OCI-LY7 (cell line): ENCODE measurements around the gene IL17D. TPM values are rescaled to one million over a fixed set of nuclear protein-coding genes. Genes with fewer than 3 reads are reported as not detected.

ENCODE experiments used
- BruUV-seq: library from RNA; stranded (reverse); fragments of 400-500 nt; replicated peaks from 2 replicates; lab custom pipeline; 2021; lab: Mats Ljungman, UMichigan
- CTCF ChIA-PET: fragments of 300-600 bp; sonication (Branson Sonifier 250); formaldehyde crosslinking; loops from one replicate; lab custom pipeline; 2022; ENCODE audit warnings: antibody characterized with exemption; ENCODE audit not compliant: unreplicated experiment; lab: Charles Lee
- POLR2A ChIA-PET: fragments of 300-600 bp; sonication (Branson Sonifier 250); formaldehyde crosslinking; loops from one replicate; lab custom pipeline; 2022; ENCODE audit warnings: antibody characterized with exemption; lab: Charles Lee
- DNase-seq: peaks from one replicate; pipeline ENCODE4 v3.0.0-alpha.2; 2015; ENCODE audit warnings: low spot score
- H2AFZ ChIP-seq: fragments of 200-600 bp; sonication (generic), shearing (Covaris generic); 2 replicates; pipeline ENCODE4 v1.6.1; 2014; ENCODE audit warnings: mild to moderate bottlenecking, antibody characterized with exemption, low read length, moderate library complexity
- H3K27ac ChIP-seq: fragments of 200-600 bp; sonication (generic); 2 replicates; pipeline ENCODE4 v1.5.1; 2014; ENCODE audit warnings: mixed run types, low read depth, mild to moderate bottlenecking, moderate library complexity, low read length, inconsistent platforms; ENCODE audit not compliant: poor library complexity, severe bottlenecking
- H3K36me3 ChIP-seq: fragments of 200-600 bp; sonication (generic); 2 replicates; pipeline ENCODE4 v1.6.1; 2014; ENCODE audit warnings: mild to moderate bottlenecking, antibody characterized with exemption, low read length, moderate library complexity, mixed read lengths; ENCODE audit not compliant: insufficient read depth
- H3K4me1 ChIP-seq: fragments of 200-600 bp; sonication (generic); 2 replicates; pipeline ENCODE4 v1.5.1; 2014; ENCODE audit warnings: mild to moderate bottlenecking, low read length; ENCODE audit not compliant: insufficient read depth, poor library complexity, severe bottlenecking
- H3K4me2 ChIP-seq: fragments of 200-600 bp; sonication (generic); 2 replicates; pipeline ENCODE4 v1.6.1; 2014; ENCODE audit warnings: mild to moderate bottlenecking, low read length
- H3K4me3 ChIP-seq: fragments of 200-600 bp; sonication (generic); 2 replicates; pipeline ENCODE4 v1.5.1; 2014; ENCODE audit warnings: mild to moderate bottlenecking, low read depth, low read length; ENCODE audit not compliant: poor library complexity, severe bottlenecking
- H3K79me2 ChIP-seq: fragments of 200-600 bp; sonication (generic); 2 replicates; pipeline ENCODE4 v1.6.1; 2016; ENCODE audit warnings: low read depth, mild to moderate bottlenecking, low read length, moderate library complexity, mixed read lengths; ENCODE audit not compliant: insufficient read depth
- H3K9me2 ChIP-seq: fragments of 200-600 bp; sonication (generic); 2 replicates; pipeline ENCODE4 v1.6.1; 2016; ENCODE audit warnings: mild to moderate bottlenecking, low read length, mixed read lengths; ENCODE audit not compliant: insufficient read depth
- H3K9me3 ChIP-seq: fragments of 200-600 bp; sonication (generic); 2 replicates; pipeline ENCODE4 v1.6.1; 2014; ENCODE audit warnings: mild to moderate bottlenecking, mixed run types, low read length, mixed read lengths
- H4K20me1 ChIP-seq: fragments of 200-600 bp; sonication (generic); 2 replicates; pipeline ENCODE4 v1.6.1; 2014; ENCODE audit warnings: mild to moderate bottlenecking, antibody characterized with exemption, low read length, moderate library complexity, mixed read lengths; ENCODE audit not compliant: insufficient read depth
- EZH2phosphoT487 ChIP-seq: fragments of 200-600 bp; sonication (generic); IDR thresholded peaks from 2 replicates; pipeline ENCODE4 v1.6.1; 2018; ENCODE audit warnings: low read depth, borderline replicate concordance, mild to moderate bottlenecking, mixed run types, antibody characterized with exemption, low read length, moderate library complexity, mixed read lengths
- intact Hi-C: fragments of 100-400 bp; cut with micrococcal nuclease; formaldehyde crosslinking; loops from one replicate; pipeline ENCODE4 v1.10.0; 2022; ENCODE audit not compliant: unreplicated experiment
- total RNA-seq, 2 experiments: library from RNA; depleted of rRNA in 1 of 2; stranded (reverse); fragments of >200 nt in 1 of 2; shearing (Covaris generic) in 1 of 2; gene quantifications; 2 replicates each; pipeline ENCODE4 v1.2.3, GENCODE V29; 2014 to 2022
- TF ChIP-seq, protein P1 (sequence below): fragments of 200-600 bp; sonication (generic); conservative IDR thresholded peaks from 2 replicates; pipeline ENCODE4 v1.5.1; 2014; ENCODE audit warnings: mild to moderate bottlenecking, antibody characterized with exemption, low read length, moderate library complexity, mixed read lengths

IL17D gene
- total RNA-seq, 2 experiments from 2014 or later, result 0.51 to 1.1 TPM

DNA sequence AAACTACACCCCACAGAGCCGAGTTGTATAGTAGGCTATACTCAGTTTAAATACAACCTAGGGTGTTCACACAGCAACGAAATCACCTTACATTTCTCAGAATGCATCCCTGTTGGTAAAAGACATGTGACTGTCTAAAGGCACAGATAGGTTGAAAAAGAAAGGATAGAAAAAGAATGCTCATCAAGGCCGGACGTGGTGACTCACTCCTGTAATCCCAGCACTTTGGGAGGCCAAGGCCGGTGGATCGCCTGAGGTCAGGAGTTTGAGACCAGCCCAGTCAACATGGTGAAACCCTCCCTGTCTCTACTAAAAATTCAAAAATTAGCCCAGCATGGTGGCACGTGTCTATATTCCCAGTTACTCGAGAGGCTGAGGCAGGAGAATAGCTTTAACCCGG is 3.8 kb upstream of the IL17D start:
- no peaks in the 10 kb centered on the region for H4K20me1 ChIP-seq
- intact Hi-C loops, result loop anchor here (5.0 to 10.0 kb wide), 4 partner anchors 128 to 778 kb away; partner anchors contain the start of gene XPO4
- peaks cover 13% of the 10 kb centered on the region for H3K4me1 ChIP-seq
- no peaks in the 10 kb centered on the region for H3K79me2 ChIP-seq
- H3K4me2 ChIP-seq, result no peak overlapping the region
- no peaks in the 10 kb centered on the region for H3K9me3 ChIP-seq
- H3K36me3 ChIP-seq, result no peaks in the 10 kb centered on the region
- H3K27ac ChIP-seq, result no peak overlapping the region
- TF ChIP-seq, protein P1, sequence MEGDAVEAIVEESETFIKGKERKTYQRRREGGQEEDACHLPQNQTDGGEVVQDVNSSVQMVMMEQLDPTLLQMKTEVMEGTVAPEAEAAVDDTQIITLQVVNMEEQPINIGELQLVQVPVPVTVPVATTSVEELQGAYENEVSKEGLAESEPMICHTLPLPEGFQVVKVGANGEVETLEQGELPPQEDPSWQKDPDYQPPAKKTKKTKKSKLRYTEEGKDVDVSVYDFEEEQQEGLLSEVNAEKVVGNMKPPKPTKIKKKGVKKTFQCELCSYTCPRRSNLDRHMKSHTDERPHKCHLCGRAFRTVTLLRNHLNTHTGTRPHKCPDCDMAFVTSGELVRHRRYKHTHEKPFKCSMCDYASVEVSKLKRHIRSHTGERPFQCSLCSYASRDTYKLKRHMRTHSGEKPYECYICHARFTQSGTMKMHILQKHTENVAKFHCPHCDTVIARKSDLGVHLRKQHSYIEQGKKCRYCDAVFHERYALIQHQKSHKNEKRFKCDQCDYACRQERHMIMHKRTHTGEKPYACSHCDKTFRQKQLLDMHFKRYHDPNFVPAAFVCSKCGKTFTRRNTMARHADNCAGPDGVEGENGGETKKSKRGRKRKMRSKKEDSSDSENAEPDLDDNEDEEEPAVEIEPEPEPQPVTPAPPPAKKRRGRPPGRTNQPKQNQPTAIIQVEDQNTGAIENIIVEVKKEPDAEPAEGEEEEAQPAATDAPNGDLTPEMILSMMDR, result no peak
- no peak for TF ChIP-seq EZH2phosphoT487
- CTCF ChIA-PET, result no interaction called here
- no peaks in the 10 kb centered on the region for H3K9me2 ChIP-seq
- POLR2A ChIA-PET, result no interaction called here
- no TSS peak for BruUV-seq
- H3K4me3 ChIP-seq, result no peak overlapping the region
- no peak for DNase-seq
- no peak overlapping the region for H2AFZ ChIP-seq

DNA sequence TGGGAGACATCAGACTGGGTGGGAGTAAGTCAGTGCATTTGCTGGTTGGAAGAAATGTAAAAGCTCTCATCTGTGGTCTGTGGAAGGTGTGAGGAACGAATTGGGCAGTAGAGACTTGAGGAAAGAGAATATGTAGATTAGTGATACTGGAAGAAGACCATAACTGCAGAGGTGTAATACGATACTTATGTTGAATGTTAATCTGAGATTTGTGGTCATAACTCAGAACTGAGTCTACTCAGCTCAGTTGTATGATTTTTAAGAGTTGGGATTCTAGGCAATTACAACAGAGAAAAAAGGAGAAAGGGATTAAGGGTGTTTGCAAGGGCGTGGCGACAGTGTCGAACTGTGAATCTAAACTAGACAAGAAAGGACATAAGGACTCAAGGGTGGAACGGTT is 3.2 kb upstream of the IL17D start:
- Histone ChIP-seq H3K4me1 (peaks cover 13% of the 10 kb centered on the region), H2AFZ (no peak overlapping the region), H3K4me3 (no peak overlapping the region), H3K36me3 (no peaks in the 10 kb centered on the region), H3K4me2 (no peak overlapping the region), H3K9me2 (no peaks in the 10 kb centered on the region), H3K9me3 (no peaks in the 10 kb centered on the region), H3K79me2 (no peaks in the 10 kb centered on the region), H4K20me1 (no peaks in the 10 kb centered on the region), H3K27ac (no peak overlapping the region)
- no peak for TF ChIP-seq EZH2phosphoT487
- TF ChIP-seq, protein P1, result no peak
- no peak for DNase-seq
- intact Hi-C loops, result loop anchor here (5.0 to 10.0 kb wide), 4 partner anchors 127 to 777 kb away; partner anchors contain the start of gene XPO4
- ChIA-PET POLR2A (no interaction called here), CTCF (no interaction called here)
- no TSS peak for BruUV-seq

DNA sequence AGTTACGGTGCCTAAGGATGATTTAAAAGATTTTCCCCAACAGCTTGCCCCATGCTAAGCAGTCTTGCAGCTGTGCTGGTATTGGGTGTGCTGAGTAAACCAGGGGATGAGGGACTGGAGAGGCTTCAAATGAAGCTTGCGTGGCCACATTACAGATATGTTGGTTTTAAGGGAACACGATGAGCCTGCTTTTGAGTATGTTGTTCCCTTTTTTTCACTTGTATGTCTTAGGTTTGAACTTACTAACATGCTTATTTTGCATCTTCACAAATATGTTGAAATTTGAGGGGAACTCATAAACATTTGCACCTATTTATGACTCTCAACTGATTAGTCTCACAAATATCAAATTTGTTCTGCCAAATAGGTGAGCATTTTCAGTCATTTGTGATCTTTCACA is 2.0 kb upstream of the IL17D start:
- Histone ChIP-seq H3K4me2 (no peak overlapping the region), H3K79me2 (no peaks in the 10 kb centered on the region), H3K27ac (no peak overlapping the region), H2AFZ (no peak overlapping the region), H3K9me2 (no peaks in the 10 kb centered on the region), H3K9me3 (no peaks in the 10 kb centered on the region), H3K36me3 (no peaks in the 10 kb centered on the region), H3K4me3 (no peak overlapping the region), H4K20me1 (no peaks in the 10 kb centered on the region), H3K4me1 (peaks cover 13% of the 10 kb centered on the region)
- ChIA-PET POLR2A (interaction anchor here (0.6 kb wide), 1 partner anchor 234 kb away, joined by 3 read pairs; no protein-coding TSS in a partner anchor), CTCF (no interaction called here)
- intact Hi-C loops, result loop anchor here (5.0 to 10.0 kb wide), 4 partner anchors 126 to 776 kb away; partner anchors contain the start of gene XPO4
- no peak for DNase-seq
- BruUV-seq, result no TSS peak
- TF ChIP-seq, protein P1, result no peak
- no peak for TF ChIP-seq EZH2phosphoT487
